Measurements from ENCODE around the gene GRIK4. TPM values are rescaled to one million over a fixed set of nuclear protein-coding genes. Genes with fewer than 3 reads are reported as not detected.

GRIK4 gene
- total and polyA plus RNA-seq, 4 donors, result 0.05 to 0.25 (median 0.06) TPM; not detected in 1

DNA sequence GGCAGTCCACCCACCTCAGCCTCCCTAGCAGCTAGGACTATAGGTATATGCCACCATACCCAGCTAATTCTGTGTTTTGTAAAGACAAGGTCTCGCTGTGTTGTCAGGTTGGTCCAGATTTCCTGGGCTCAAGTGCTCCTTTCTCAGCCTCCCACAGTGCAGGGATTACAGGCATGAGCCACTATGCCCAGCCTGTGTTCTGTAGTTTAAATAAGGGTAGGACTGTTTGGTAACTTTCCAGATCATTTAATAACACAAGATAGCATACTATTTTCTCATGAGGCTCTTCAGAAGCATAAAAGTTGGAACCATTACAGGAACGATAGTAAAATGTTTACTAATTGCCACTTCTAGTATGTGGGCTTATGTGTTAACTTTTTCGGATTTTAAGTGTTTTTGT, 38.0 kb upstream of the GRIK4 start:
- no peak for TF ChIP-seq NR2F2 (IDR thresholded peaks at IDR 0.05)
- TF ChIP-seq, protein P1, sequence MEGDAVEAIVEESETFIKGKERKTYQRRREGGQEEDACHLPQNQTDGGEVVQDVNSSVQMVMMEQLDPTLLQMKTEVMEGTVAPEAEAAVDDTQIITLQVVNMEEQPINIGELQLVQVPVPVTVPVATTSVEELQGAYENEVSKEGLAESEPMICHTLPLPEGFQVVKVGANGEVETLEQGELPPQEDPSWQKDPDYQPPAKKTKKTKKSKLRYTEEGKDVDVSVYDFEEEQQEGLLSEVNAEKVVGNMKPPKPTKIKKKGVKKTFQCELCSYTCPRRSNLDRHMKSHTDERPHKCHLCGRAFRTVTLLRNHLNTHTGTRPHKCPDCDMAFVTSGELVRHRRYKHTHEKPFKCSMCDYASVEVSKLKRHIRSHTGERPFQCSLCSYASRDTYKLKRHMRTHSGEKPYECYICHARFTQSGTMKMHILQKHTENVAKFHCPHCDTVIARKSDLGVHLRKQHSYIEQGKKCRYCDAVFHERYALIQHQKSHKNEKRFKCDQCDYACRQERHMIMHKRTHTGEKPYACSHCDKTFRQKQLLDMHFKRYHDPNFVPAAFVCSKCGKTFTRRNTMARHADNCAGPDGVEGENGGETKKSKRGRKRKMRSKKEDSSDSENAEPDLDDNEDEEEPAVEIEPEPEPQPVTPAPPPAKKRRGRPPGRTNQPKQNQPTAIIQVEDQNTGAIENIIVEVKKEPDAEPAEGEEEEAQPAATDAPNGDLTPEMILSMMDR (IDR thresholded peaks at IDR 0.05; ENCODE audit: low read depth, low read length, missing input control), result no peak
- no peak for TF ChIP-seq HNF4A (conservative IDR thresholded peaks at IDR 0.05)
- TF ChIP-seq FOXA2 (IDR thresholded peaks at IDR 0.05), result no peak
- TF ChIP-seq HNF4G (IDR thresholded peaks at IDR 0.05), result no peak
- TF ChIP-seq, protein P2, sequence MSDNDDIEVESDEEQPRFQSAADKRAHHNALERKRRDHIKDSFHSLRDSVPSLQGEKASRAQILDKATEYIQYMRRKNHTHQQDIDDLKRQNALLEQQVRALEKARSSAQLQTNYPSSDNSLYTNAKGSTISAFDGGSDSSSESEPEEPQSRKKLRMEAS (IDR thresholded peaks at IDR 0.05), result no peak
- TF ChIP-seq EGR1 (IDR thresholded peaks at IDR 0.05; ENCODE audit: low read depth in 2 of 2), result no peak
- TF ChIP-seq TAF1 (conservative IDR thresholded peaks at IDR 0.05), result no peak
- TF ChIP-seq GABPA (IDR thresholded peaks at IDR 0.05 in 1 of 2, conservative IDR thresholded peaks at IDR 0.05 in 1 of 2), result no peak
- TF ChIP-seq, protein P3, sequence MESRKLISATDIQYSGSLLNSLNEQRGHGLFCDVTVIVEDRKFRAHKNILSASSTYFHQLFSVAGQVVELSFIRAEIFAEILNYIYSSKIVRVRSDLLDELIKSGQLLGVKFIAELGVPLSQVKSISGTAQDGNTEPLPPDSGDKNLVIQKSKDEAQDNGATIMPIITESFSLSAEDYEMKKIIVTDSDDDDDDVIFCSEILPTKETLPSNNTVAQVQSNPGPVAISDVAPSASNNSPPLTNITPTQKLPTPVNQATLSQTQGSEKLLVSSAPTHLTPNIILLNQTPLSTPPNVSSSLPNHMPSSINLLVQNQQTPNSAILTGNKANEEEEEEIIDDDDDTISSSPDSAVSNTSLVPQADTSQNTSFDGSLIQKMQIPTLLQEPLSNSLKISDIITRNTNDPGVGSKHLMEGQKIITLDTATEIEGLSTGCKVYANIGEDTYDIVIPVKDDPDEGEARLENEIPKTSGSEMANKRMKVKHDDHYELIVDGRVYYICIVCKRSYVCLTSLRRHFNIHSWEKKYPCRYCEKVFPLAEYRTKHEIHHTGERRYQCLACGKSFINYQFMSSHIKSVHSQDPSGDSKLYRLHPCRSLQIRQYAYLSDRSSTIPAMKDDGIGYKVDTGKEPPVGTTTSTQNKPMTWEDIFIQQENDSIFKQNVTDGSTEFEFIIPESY (IDR thresholded peaks at IDR 0.05), result no peak
- no peak for TF ChIP-seq RXRA (IDR thresholded peaks at IDR 0.05)
- TF ChIP-seq JUND (IDR thresholded peaks at IDR 0.05), result no peak
- TF ChIP-seq SP1 (IDR thresholded peaks at IDR 0.05), result no peak
- TF ChIP-seq RAD21 (IDR thresholded peaks at IDR 0.05), result no peak
- TF ChIP-seq YY1 (IDR thresholded peaks at IDR 0.05), result no peak
- TF ChIP-seq, protein P4, sequence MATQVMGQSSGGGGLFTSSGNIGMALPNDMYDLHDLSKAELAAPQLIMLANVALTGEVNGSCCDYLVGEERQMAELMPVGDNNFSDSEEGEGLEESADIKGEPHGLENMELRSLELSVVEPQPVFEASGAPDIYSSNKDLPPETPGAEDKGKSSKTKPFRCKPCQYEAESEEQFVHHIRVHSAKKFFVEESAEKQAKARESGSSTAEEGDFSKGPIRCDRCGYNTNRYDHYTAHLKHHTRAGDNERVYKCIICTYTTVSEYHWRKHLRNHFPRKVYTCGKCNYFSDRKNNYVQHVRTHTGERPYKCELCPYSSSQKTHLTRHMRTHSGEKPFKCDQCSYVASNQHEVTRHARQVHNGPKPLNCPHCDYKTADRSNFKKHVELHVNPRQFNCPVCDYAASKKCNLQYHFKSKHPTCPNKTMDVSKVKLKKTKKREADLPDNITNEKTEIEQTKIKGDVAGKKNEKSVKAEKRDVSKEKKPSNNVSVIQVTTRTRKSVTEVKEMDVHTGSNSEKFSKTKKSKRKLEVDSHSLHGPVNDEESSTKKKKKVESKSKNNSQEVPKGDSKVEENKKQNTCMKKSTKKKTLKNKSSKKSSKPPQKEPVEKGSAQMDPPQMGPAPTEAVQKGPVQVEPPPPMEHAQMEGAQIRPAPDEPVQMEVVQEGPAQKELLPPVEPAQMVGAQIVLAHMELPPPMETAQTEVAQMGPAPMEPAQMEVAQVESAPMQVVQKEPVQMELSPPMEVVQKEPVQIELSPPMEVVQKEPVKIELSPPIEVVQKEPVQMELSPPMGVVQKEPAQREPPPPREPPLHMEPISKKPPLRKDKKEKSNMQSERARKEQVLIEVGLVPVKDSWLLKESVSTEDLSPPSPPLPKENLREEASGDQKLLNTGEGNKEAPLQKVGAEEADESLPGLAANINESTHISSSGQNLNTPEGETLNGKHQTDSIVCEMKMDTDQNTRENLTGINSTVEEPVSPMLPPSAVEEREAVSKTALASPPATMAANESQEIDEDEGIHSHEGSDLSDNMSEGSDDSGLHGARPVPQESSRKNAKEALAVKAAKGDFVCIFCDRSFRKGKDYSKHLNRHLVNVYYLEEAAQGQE (IDR thresholded peaks at IDR 0.05), result no peak
- TF ChIP-seq, protein P5, sequence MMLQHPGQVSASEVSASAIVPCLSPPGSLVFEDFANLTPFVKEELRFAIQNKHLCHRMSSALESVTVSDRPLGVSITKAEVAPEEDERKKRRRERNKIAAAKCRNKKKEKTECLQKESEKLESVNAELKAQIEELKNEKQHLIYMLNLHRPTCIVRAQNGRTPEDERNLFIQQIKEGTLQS (IDR thresholded peaks at IDR 0.05), result no peak
- TF ChIP-seq FOXA1 (IDR thresholded peaks at IDR 0.05), result no peak
- no peaks in the 10 kb centered on the region for H3K4me1 ChIP-seq (ENCODE audit: control insufficient read depth in 4 of 4, insufficient read depth in 4 of 4, low read length in 3 of 4)
- no peaks in the 10 kb centered on the region for H3K27me3 ChIP-seq (ENCODE audit: control insufficient read depth in 4 of 4, insufficient read depth in 4 of 4, low read length in 3 of 4)
- peaks cover 12 to 87% (median 75%) of the 10 kb centered on the region in 4 donors for H3K36me3 ChIP-seq (ENCODE audit: control insufficient read depth in 4 of 4, insufficient read depth in 3 of 4, low read depth in 1 of 4, low read length in 3 of 4)
- 92% methylated on average over 3 of the region's 3 CpGs for WGBS
- no peak overlapping the region for H3K9ac ChIP-seq (ENCODE audit: low read depth in 1 of 2, low read length in 2 of 2)
- no peak overlapping the region for H3K27ac ChIP-seq (ENCODE audit: low read depth in 1 of 2, low read length in 2 of 2)
- no peak overlapping the region for H3K4me3 ChIP-seq (ENCODE audit: low read depth in 1 of 3, low read length in 3 of 3)
- DNase-seq (ENCODE audit: low spot score), result no peak
- no peaks in the 10 kb centered on the region for H3K9me3 ChIP-seq (ENCODE audit: control insufficient read depth in 4 of 4, low read length in 3 of 4)

Data from liver (tissue), 9 donors.